Adrenal gland (tissue), 12 donors: Measurements from ENCODE around the gene TLE5. TPM values are rescaled to one million over a fixed set of nuclear protein-coding genes. Genes with fewer than 3 reads are reported as not detected.

ENCODE experiments used
- DNase-seq, 7 donors: peaks; one replicate each; pipeline ENCODE4 v3.0.0-alpha.2; 2019 to 2020
- H3K27ac ChIP-seq, 5 donors: fragments of 200-600 bp; sonication (generic) in 4 of 5; 1 replicate in 3 of 5; 2 replicates in 2 of 5; pipeline versions ENCODE4 v1.5.1 to v1.8.0; 2016 to 2020; ENCODE audit warnings: mild to moderate bottlenecking in 1 of 5
- H3K27me3 ChIP-seq: fragments of 200-600 bp; 2 replicates; pipeline ENCODE4 v1.8.0; 2021
- H3K36me3 ChIP-seq, 2 donors: fragments of 200-600 bp; replicated peaks in 1 of 2; 1 replicate in 1 of 2; 2 replicates in 1 of 2; pipeline versions ENCODE4 v1.5.1 to v1.8.0; 2018 to 2022
- H3K4me1 ChIP-seq, 2 donors: fragments of 200-600 bp; replicated peaks in 1 of 2; 1 replicate in 1 of 2; 2 replicates in 1 of 2; pipeline versions ENCODE4 v1.5.1 to v1.8.0; 2018 to 2021
- H3K4me3 ChIP-seq, 4 donors: fragments of 200-600 bp; sonication (generic) in 3 of 4; one replicate each; pipeline ENCODE4 v1.5.1; 2016 to 2018
- H3K9me3 ChIP-seq, 3 donors: fragments of 200-600 bp; sonication (generic) in 1 of 3; replicated peaks in 1 of 3; 1 replicate in 2 of 3; 2 replicates in 1 of 3; pipeline versions ENCODE4 v1.5.1 to v1.8.0; 2016 to 2021
- CTCF ChIP-seq, 6 experiments: fragments of 450-650 bp in 4 of 6; fragments of 200-600 bp in 2 of 6; sonication (generic) in 1 of 6; IDR thresholded peaks; 1 replicate in 5 of 6; 2 replicates in 1 of 6; pipeline versions ENCODE4 v1.5.1 to v1.8.0; 2016 to 2021; ENCODE audit warnings: antibody characterized with exemption in 6 of 6, mild to moderate bottlenecking in 2 of 6, moderate library complexity in 1 of 6
- POLR2A ChIP-seq, 2 donors: fragments of 450-650 bp; IDR thresholded peaks; one replicate each; pipeline ENCODE4 v1.6.1; 2017; ENCODE audit warnings: antibody characterized with exemption in 2 of 2, mild to moderate bottlenecking in 2 of 2, moderate library complexity in 1 of 2
- WGBS, 4 donors: extraction: QIAGEN DNeasy Blood & Tissue Kit in 2 of 4; methylation state at CpG; one replicate each; pipeline versions ENCODE4 v1.1.5 to v1.1.7; 2013 to 2017; 5-methylcytosine and 5-hydroxymethylcytosine counted together
- intact Hi-C, 2 donors: fragments of 100-400 bp; cut with DNase I; formaldehyde crosslinking; loops; one replicate each; pipeline versions ENCODE4 v1.14.1 to v1.15.0; 2022 to 2023
- polyA plus RNA-seq, 3 donors: library from polyadenylated mRNA; stranded (reverse); fragments of 200-250 nt in 2 of 3; fragments of 350-450 nt in 1 of 3; fragmentation: Illumina TruSeq in 1 of 3; extraction: RNeasy Lipid Tissue Mini Kit (QIAGEN cat#74804) in 1 of 3; gene quantifications; one replicate each; pipeline ENCODE4 v1.2.3, GENCODE V29; 2013 to 2014
- total RNA-seq, 9 donors: library from RNA; depleted of rRNA in 4 of 9; stranded (reverse); fragments of >200 nt in 4 of 9; fragments of 120-200 nt in 1 of 9; fragmentation: NEBNext Ultra II Directional in 1 of 9; extraction: Animal tissue kit (Norgen Biotek cat#: 25700) in 1 of 9; gene quantifications; one replicate each; pipeline versions ENCODE4 v1.1.0 to v1.2.4, GENCODE V29; 2013 to 2023
- donor health status: healthy with polysubstance abuse.
- donor health status: Bipolar disorder and iron deficiency.
- donor health status: DM: yes; HTN: yes; CAD: no.
- donor health status: DM: no; HTN: no; CAD: no.
- donor health status: DM: no; HTN: no; CAD: no.
- donor health status: DM: yes; HTN: yes; CAD: no.

The TLE5 gene
- total and polyA plus RNA-seq, 12 donors: 167 to 2,300 (median 670) TPM

- peak within 1 kb of the TSS in 4 of 5 donors; percentile 11 to 81 (median 44) for H3K27ac ChIP-seq
- 5 to 17% (median 6%) methylated on average over 11 to 52 of the region's 85 CpGs for WGBS, 4 donors
- H3K4me1 ChIP-seq: peaks cover 8 to 9% of the 10 kb centered on the region in 2 donors
- no peaks in the 10 kb centered on the region for H3K9me3 ChIP-seq
- H3K4me3 ChIP-seq: peak within 1 kb of the TSS; percentile 6 to 73 (median 20)
- H3K27me3 ChIP-seq: no peaks in the 10 kb centered on the region
- DNase-seq: peak in 1 of 7 donors; percentile 37
- no peaks in the 10 kb centered on the region for H3K36me3 ChIP-seq
- intact Hi-C loops: loop anchor here in 1 of 2 donors (5.0 kb wide), 1 partner anchor 42 kb away; no protein-coding TSS in a partner anchor
- TF ChIP-seq CTCF (IDR thresholded peaks at IDR 0.05) (no peak), POLR2A (IDR thresholded peaks at IDR 0.05) (no peak)
Measured at GRCh38 chr19:3029065-3029923, 33.0 kb downstream of the TLE5 start, which contains the start of gene TLE2. TLE2 (minus strand) TSS chr19:3029280; CDS start chr19:3028904, 376 bp downstream.

- 4 to 11% (median 6%) methylated on average over 15 to 40 of the region's 40 CpGs for WGBS, 4 donors
- intact Hi-C loops: loop anchor here in 1 of 2 donors (5.0 kb wide), 1 partner anchor 41 kb away; no protein-coding TSS in a partner anchor
- DNase-seq: no peak
- Histone ChIP-seq H3K36me3 (no peaks in the 10 kb centered on the region), H3K4me1 (peaks cover 4% of the 10 kb centered on the region in 2 donors), H3K9me3 (no peaks in the 10 kb centered on the region), H3K27me3 (no peaks in the 10 kb centered on the region), H3K27ac (peak overlapping the region in 4 of 5 donors; percentile 11 to 81 (median 44)), H3K4me3 (peak overlapping the region; percentile 6 to 73 (median 20))
- no peak for TF ChIP-seq CTCF (IDR thresholded peaks at IDR 0.05)
- no peak for TF ChIP-seq POLR2A (IDR thresholded peaks at IDR 0.05)
Measured at GRCh38 chr19:3028305-3029064, 33.8 kb downstream of the TLE5 start.

GRCh38 chr19:3027981-3028304 is 34.4 kb downstream of the TLE5 start:
- H3K4me3 ChIP-seq: peak overlapping the region in 1 of 4 donors; percentile 73
- H3K27ac ChIP-seq: peak overlapping the region in 2 of 5 donors; percentile 62 to 81
- intact Hi-C loops: loop anchor here in 1 of 2 donors (5.0 kb wide), 1 partner anchor 41 kb away; no protein-coding TSS in a partner anchor
- DNase-seq: no peak
- 62 to 79% (median 70%) methylated on average over 6 to 9 of the region's 9 CpGs for WGBS, 4 donors
- no peaks in the 10 kb centered on the region for H3K9me3 ChIP-seq
- H3K4me1 ChIP-seq: peaks cover 4% of the 10 kb centered on the region in 2 donors
- H3K36me3 ChIP-seq: no peaks in the 10 kb centered on the region
- no peaks in the 10 kb centered on the region for H3K27me3 ChIP-seq
- TF ChIP-seq CTCF (IDR thresholded peaks at IDR 0.05): no peak

GRCh38 chr19:3027292-3027691 is 35.0 kb downstream of the TLE5 start:
- no peaks in the 10 kb centered on the region for H3K36me3 ChIP-seq
- TF ChIP-seq POLR2A (IDR thresholded peaks at IDR 0.05) (no peak), CTCF (IDR thresholded peaks at IDR 0.05) (no peak)
- H3K27me3 ChIP-seq: no peaks in the 10 kb centered on the region
- 75 to 91% (median 83%) methylated on average over 2 of the region's 2 CpGs; no CpG with 5 or more reads in 1 of the 4 donors for WGBS, 4 donors
- intact Hi-C loops: loop anchor here in 1 of 2 donors (5.0 kb wide), 1 partner anchor 40 kb away; no protein-coding TSS in a partner anchor
- H3K27ac ChIP-seq: peak overlapping the region in 1 of 5 donors; percentile 81
- H3K9me3 ChIP-seq: no peaks in the 10 kb centered on the region
- no peak overlapping the region for H3K4me3 ChIP-seq
- peaks cover 4% of the 10 kb centered on the region in 2 donors for H3K4me1 ChIP-seq
- DNase-seq: no peak
